DND-41 (cell line): ENCODE results near the gene COL23A1.

ENCODE experiments used
- CTCF ChIP-seq: IDR thresholded peaks from 2 replicates; pipeline ENCODE4 v1.5.1; 2012; ENCODE audit warnings: borderline replicate concordance, low read length, moderate library complexity, mild to moderate bottlenecking; ENCODE audit not compliant: poor library complexity, severe bottlenecking; ENCODE audit errors: extremely low read depth
- EZH2 ChIP-seq: IDR thresholded peaks from 3 replicates; pipeline ENCODE4 v1.6.1; 2012; ENCODE audit warnings: borderline replicate concordance, low read depth, mild to moderate bottlenecking, moderate library complexity, low read length, inconsistent platforms; ENCODE audit not compliant: severe bottlenecking

GRCh38 chr5:178489271-178489976 lies 100.8 kb downstream of the COL23A1 start:
- TF ChIP-seq CTCF (no peak), EZH2 (no peak)
